SK-N-MC (cell line): ENCODE results near the gene NPSR1.
"Not testable (repeated sequence)": the region's sequence is repeated elsewhere in the genome, so short reads cannot be mapped to it uniquely, and the experiment has no call there.

Experiments used
- EZH2 ChIP-seq: fragments of 200-600 bp; sonication (generic); IDR thresholded peaks from one replicate; pipeline ENCODE4 v1.6.1; 2017; ENCODE audit warnings: antibody characterized with exemption
- FOXP2 ChIP-seq: optimal IDR thresholded peaks from 2 replicates; pipeline ENCODE3; 2011; ENCODE audit warnings: mild to moderate bottlenecking, moderate library complexity; ENCODE audit not compliant: insufficient read depth; ENCODE audit errors: extremely low read length, control extremely low read depth
- POLR2AphosphoS5 ChIP-seq: IDR thresholded peaks from 2 replicates; pipeline ENCODE4 v1.6.1; 2012; ENCODE audit warnings: mild to moderate bottlenecking, low read depth, low read length, borderline replicate concordance

- TF ChIP-seq EZH2, POLR2AphosphoS5, FOXP2: not testable (repeated sequence)
Observed at GRCh38 chr7:34874329-34874728, 216.3 kb downstream of the NPSR1 start.
